ENCODE results near the gene PCDHB13.
"Not testable (repeated sequence)": the region's sequence is repeated elsewhere in the genome, so short reads cannot be mapped to it uniquely, and the experiment has no call there.

The PCDHB13 gene

GRCh38 chr5:141189131-141189530 lies 24.6 kb upstream of the PCDHB13 start:
- H3K4me3 ChIP-seq; in situ Hi-C loops (cut with MboI; ENCODE audit: low sequenced_read_pairs); H3K4me1 ChIP-seq; H3K27me3 ChIP-seq (ENCODE audit: low read depth); H3K9me3 ChIP-seq; DNase-seq (ENCODE audit: low spot score in 2 of 2); H3K36me3 ChIP-seq (replicated peaks): not testable (repeated sequence)

- Histone ChIP-seq H3K4me3 (no peak within 1 kb of the TSS), H3K9me3 (no peaks in the 10 kb centered on the region), H3K36me3 (replicated peaks) (no peaks in the 10 kb centered on the region), H3K4me1 (no peaks in the 10 kb centered on the region), H3K27me3 (ENCODE audit: low read depth) (no peaks in the 10 kb centered on the region)
- in situ Hi-C loops (cut with MboI; ENCODE audit: low sequenced_read_pairs) = no loop called here
- peak; percentile 39 to 77 for DNase-seq (ENCODE audit: low spot score in 2 of 2)
These were observed 21.5 kb upstream of the PCDHB13 start, which contains the start of gene PCDHB10 for GRCh38 chr5:141192110-141192725. Gene PCDHB10 (plus strand): TSS chr5:141192353. CDS start chr5:141192553, 200 bp downstream.

- H3K27me3 ChIP-seq (ENCODE audit: low read depth); H3K4me3 ChIP-seq; H3K4me1 ChIP-seq; in situ Hi-C loops (cut with MboI; ENCODE audit: low sequenced_read_pairs); DNase-seq (ENCODE audit: low spot score in 2 of 2); H3K36me3 ChIP-seq (replicated peaks); H3K9me3 ChIP-seq: not testable (repeated sequence)
These were observed 19.4 kb upstream of the PCDHB13 start for GRCh38 chr5:141194332-141194731.

GRCh38 chr5:141196363-141196762 lies 17.4 kb upstream of the PCDHB13 start:
- Histone ChIP-seq H3K27me3 (ENCODE audit: low read depth) (no peaks in the 10 kb centered on the region), H3K4me1 (no peaks in the 10 kb centered on the region), H3K4me3 (no peak overlapping the region), H3K36me3 (replicated peaks) (no peaks in the 10 kb centered on the region), H3K9me3 (no peaks in the 10 kb centered on the region)
- DNase-seq (ENCODE audit: low spot score in 2 of 2) = no peak
- in situ Hi-C loops (cut with MboI; ENCODE audit: low sequenced_read_pairs) = no loop called here

- H3K4me1 ChIP-seq = no peaks in the 10 kb centered on the region
- H3K4me3 ChIP-seq = no peak within 1 kb of the TSS
- no peaks in the 10 kb centered on the region for H3K9me3 ChIP-seq
- H3K36me3 ChIP-seq (replicated peaks) = no peaks in the 10 kb centered on the region
- in situ Hi-C loops (cut with MboI; ENCODE audit: low sequenced_read_pairs) = loop anchor here (25.0 kb wide), 1 partner anchor 363 kb away; no protein-coding TSS in a partner anchor
- DNase-seq (ENCODE audit: low spot score in 2 of 2) = peak; percentile 4 to 47
- no peaks in the 10 kb centered on the region for H3K27me3 ChIP-seq (ENCODE audit: low read depth)
These were observed 14.1 kb upstream of the PCDHB13 start, which contains the start of gene PCDHB11 for GRCh38 chr5:141199359-141200235. Gene PCDHB11 (plus strand): TSS chr5:141199627. CDS start chr5:141199775, 148 bp downstream.

GRCh38 chr5:141201126-141201525 lies 12.6 kb upstream of the PCDHB13 start:
- not testable (repeated sequence) for DNase-seq (ENCODE audit: low spot score in 2 of 2); H3K27me3 ChIP-seq (ENCODE audit: low read depth); H3K36me3 ChIP-seq (replicated peaks); H3K4me1 ChIP-seq; H3K9me3 ChIP-seq; H3K4me3 ChIP-seq
- in situ Hi-C loops (cut with MboI; ENCODE audit: low sequenced_read_pairs) = loop anchor here (25.0 kb wide), 1 partner anchor 361 kb away; no protein-coding TSS in a partner anchor

DNA sequence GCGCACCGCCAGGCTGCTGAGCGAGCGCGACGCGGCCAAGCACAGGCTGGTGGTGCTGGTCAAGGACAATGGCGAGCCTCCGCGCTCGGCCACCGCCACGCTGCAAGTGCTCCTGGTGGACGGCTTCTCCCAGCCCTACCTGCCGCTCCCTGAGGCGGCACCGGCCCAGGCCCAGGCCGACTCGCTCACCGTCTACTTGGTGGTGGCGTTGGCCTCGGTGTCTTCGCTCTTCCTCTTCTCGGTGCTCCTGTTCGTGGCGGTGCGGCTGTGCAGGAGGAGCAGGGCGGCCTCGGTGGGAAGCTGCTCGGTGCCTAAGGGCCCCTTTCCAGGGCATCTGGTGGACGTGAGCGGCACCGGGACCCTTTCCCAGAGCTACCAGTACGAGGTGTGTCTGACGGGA lies 12.1 kb upstream of the PCDHB13 start:
- in situ Hi-C loops (cut with MboI; ENCODE audit: low sequenced_read_pairs) = loop anchor here (25.0 kb wide), 1 partner anchor 361 kb away; no protein-coding TSS in a partner anchor

GRCh38 chr5:141208478-141208877 lies 5.2 kb upstream of the PCDHB13 start, which contains the start of gene PCDHB12:
Gene PCDHB12 (plus strand): TSS chr5:141208719. CDS start chr5:141208908, 189 bp downstream.
- no peaks in the 10 kb centered on the region for H3K4me1 ChIP-seq
- no peak for DNase-seq (ENCODE audit: low spot score in 2 of 2)
- H3K9me3 ChIP-seq = no peaks in the 10 kb centered on the region
- H3K36me3 ChIP-seq (replicated peaks) = no peaks in the 10 kb centered on the region
- in situ Hi-C loops (cut with MboI; ENCODE audit: low sequenced_read_pairs) = loop anchor here (25.0 kb wide), 1 partner anchor 354 kb away; no protein-coding TSS in a partner anchor
- H3K27me3 ChIP-seq (ENCODE audit: low read depth) = no peaks in the 10 kb centered on the region
- no peak within 1 kb of the TSS for H3K4me3 ChIP-seq

More for the DNA sequence above, 12.1 kb upstream of the PCDHB13 start:
- H3K9me3 ChIP-seq; H3K36me3 ChIP-seq (replicated peaks); H3K4me3 ChIP-seq; H3K27me3 ChIP-seq (ENCODE audit: low read depth); DNase-seq (ENCODE audit: low spot score in 2 of 2); H3K4me1 ChIP-seq: not testable (repeated sequence)

DNA sequence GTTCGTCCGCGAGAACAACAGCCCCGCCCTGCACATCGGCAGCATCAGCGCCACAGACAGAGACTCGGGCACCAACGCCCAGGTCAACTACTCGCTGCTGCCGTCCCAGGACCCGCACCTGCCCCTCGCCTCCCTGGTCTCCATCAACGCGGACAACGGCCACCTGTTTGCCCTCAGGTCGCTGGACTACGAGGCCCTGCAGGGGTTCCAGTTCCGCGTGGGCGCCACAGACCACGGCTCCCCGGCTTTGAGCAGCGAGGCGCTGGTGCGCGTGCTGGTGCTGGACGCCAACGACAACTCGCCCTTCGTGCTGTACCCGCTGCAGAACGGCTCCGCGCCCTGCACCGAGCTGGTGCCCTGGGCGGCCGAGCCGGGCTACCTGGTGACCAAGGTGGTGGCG lies 3.4 kb upstream of the PCDHB13 start:
- not testable (repeated sequence) for H3K4me3 ChIP-seq; DNase-seq (ENCODE audit: low spot score in 2 of 2); H3K27me3 ChIP-seq (ENCODE audit: low read depth); H3K36me3 ChIP-seq (replicated peaks); H3K9me3 ChIP-seq; H3K4me1 ChIP-seq
- in situ Hi-C loops (cut with MboI; ENCODE audit: low sequenced_read_pairs) = loop anchor here (25.0 kb wide), 1 partner anchor 352 kb away; no protein-coding TSS in a partner anchor

GRCh38 chr5:141210849-141211248 lies 2.9 kb upstream of the PCDHB13 start:
- not testable (repeated sequence) for H3K36me3 ChIP-seq (replicated peaks); H3K27me3 ChIP-seq (ENCODE audit: low read depth); H3K4me3 ChIP-seq; DNase-seq (ENCODE audit: low spot score in 2 of 2); H3K9me3 ChIP-seq; H3K4me1 ChIP-seq
- in situ Hi-C loops (cut with MboI; ENCODE audit: low sequenced_read_pairs) = loop anchor here (25.0 kb wide), 1 partner anchor 351 kb away; no protein-coding TSS in a partner anchor

DNA sequence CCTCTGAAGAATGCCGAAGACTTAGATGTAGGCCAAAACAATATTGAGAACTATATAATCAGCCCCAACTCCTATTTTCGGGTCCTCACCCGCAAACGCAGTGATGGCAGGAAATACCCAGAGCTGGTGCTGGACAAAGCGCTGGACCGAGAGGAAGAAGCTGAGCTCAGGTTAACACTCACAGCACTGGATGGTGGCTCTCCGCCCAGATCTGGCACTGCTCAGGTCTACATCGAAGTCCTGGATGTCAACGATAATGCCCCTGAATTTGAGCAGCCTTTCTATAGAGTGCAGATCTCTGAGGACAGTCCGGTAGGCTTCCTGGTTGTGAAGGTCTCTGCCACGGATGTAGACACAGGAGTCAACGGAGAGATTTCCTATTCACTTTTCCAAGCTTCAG lies 864 bp downstream of the PCDHB13 start:
- H3K27me3 ChIP-seq (ENCODE audit: low read depth); H3K4me3 ChIP-seq; H3K4me1 ChIP-seq; H3K9me3 ChIP-seq; DNase-seq (ENCODE audit: low spot score in 2 of 2); H3K36me3 ChIP-seq (replicated peaks): not testable (repeated sequence)
- in situ Hi-C loops (cut with MboI; ENCODE audit: low sequenced_read_pairs) = loop anchor here (25.0 kb wide), 1 partner anchor 348 kb away; no protein-coding TSS in a partner anchor

GRCh38 chr5:141215504-141215903 lies 1.8 kb downstream of the PCDHB13 start:
- H3K4me1 ChIP-seq, H3K9me3 ChIP-seq: not testable (repeated sequence)
- in situ Hi-C loops (cut with MboI; ENCODE audit: low sequenced_read_pairs) = loop anchor here (25.0 kb wide), 1 partner anchor 347 kb away; no protein-coding TSS in a partner anchor

DNA sequence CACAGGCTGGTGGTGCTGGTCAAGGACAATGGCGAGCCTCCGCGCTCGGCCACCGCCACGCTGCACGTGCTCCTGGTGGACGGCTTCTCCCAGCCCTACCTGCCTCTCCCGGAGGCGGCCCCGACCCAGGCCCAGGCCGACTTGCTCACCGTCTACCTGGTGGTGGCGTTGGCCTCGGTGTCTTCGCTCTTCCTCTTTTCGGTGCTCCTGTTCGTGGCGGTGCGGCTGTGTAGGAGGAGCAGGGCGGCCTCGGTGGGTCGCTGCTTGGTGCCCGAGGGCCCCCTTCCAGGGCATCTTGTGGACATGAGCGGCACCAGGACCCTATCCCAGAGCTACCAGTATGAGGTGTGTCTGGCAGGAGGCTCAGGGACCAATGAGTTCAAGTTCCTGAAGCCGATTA lies 2.3 kb downstream of the PCDHB13 start:
- H3K27me3 ChIP-seq (ENCODE audit: low read depth); H3K4me1 ChIP-seq; H3K36me3 ChIP-seq (replicated peaks); H3K4me3 ChIP-seq; H3K9me3 ChIP-seq; DNase-seq (ENCODE audit: low spot score in 2 of 2): not testable (repeated sequence)
- in situ Hi-C loops (cut with MboI; ENCODE audit: low sequenced_read_pairs) = loop anchor here (25.0 kb wide), 1 partner anchor 346 kb away; no protein-coding TSS in a partner anchor

More at GRCh38 chr5:141215504-141215903, 1.8 kb downstream of the PCDHB13 start:
- not testable (repeated sequence) for DNase-seq (ENCODE audit: low spot score in 2 of 2); H3K27me3 ChIP-seq (ENCODE audit: low read depth); H3K4me3 ChIP-seq; H3K36me3 ChIP-seq (replicated peaks)
